Adrenal gland (tissue), 12 donors: ENCODE data around the gene TAGLN. TPM values are rescaled to one million over a fixed set of nuclear protein-coding genes. Genes with fewer than 3 reads are reported as not detected.

ENCODE experiments used
- DNase-seq, 7 donors: peaks; one replicate each; pipeline ENCODE4 v3.0.0-alpha.2; 2019 to 2020
- H3K27ac ChIP-seq, 5 donors: fragments of 200-600 bp; sonication (generic) in 4 of 5; 1 replicate in 3 of 5; 2 replicates in 2 of 5; pipeline versions ENCODE4 v1.5.1 to v1.8.0; 2016 to 2020; ENCODE audit warnings: mild to moderate bottlenecking in 1 of 5
- H3K27me3 ChIP-seq: fragments of 200-600 bp; 2 replicates; pipeline ENCODE4 v1.8.0; 2021
- H3K36me3 ChIP-seq, 2 donors: fragments of 200-600 bp; replicated peaks in 1 of 2; 1 replicate in 1 of 2; 2 replicates in 1 of 2; pipeline versions ENCODE4 v1.5.1 to v1.8.0; 2018 to 2022
- H3K4me1 ChIP-seq, 2 donors: fragments of 200-600 bp; replicated peaks in 1 of 2; 1 replicate in 1 of 2; 2 replicates in 1 of 2; pipeline versions ENCODE4 v1.5.1 to v1.8.0; 2018 to 2021
- H3K4me3 ChIP-seq, 4 donors: fragments of 200-600 bp; sonication (generic) in 3 of 4; one replicate each; pipeline ENCODE4 v1.5.1; 2016 to 2018
- H3K9me3 ChIP-seq, 3 donors: fragments of 200-600 bp; sonication (generic) in 1 of 3; replicated peaks in 1 of 3; 1 replicate in 2 of 3; 2 replicates in 1 of 3; pipeline versions ENCODE4 v1.5.1 to v1.8.0; 2016 to 2021
- CTCF ChIP-seq, 6 experiments: fragments of 450-650 bp in 4 of 6; fragments of 200-600 bp in 2 of 6; sonication (generic) in 1 of 6; IDR thresholded peaks; 1 replicate in 5 of 6; 2 replicates in 1 of 6; pipeline versions ENCODE4 v1.5.1 to v1.8.0; 2016 to 2021; ENCODE audit warnings: antibody characterized with exemption in 6 of 6, mild to moderate bottlenecking in 2 of 6, moderate library complexity in 1 of 6
- POLR2A ChIP-seq, 2 donors: fragments of 450-650 bp; IDR thresholded peaks; one replicate each; pipeline ENCODE4 v1.6.1; 2017; ENCODE audit warnings: antibody characterized with exemption in 2 of 2, mild to moderate bottlenecking in 2 of 2, moderate library complexity in 1 of 2
- WGBS, 4 donors: extraction: QIAGEN DNeasy Blood & Tissue Kit in 2 of 4; methylation state at CpG; one replicate each; pipeline versions ENCODE4 v1.1.5 to v1.1.7; 2013 to 2017; 5-methylcytosine and 5-hydroxymethylcytosine counted together
- intact Hi-C, 2 donors: fragments of 100-400 bp; cut with DNase I; formaldehyde crosslinking; loops; one replicate each; pipeline versions ENCODE4 v1.14.1 to v1.15.0; 2022 to 2023
- polyA plus RNA-seq, 3 donors: library from polyadenylated mRNA; stranded (reverse); fragments of 200-250 nt in 2 of 3; fragments of 350-450 nt in 1 of 3; fragmentation: Illumina TruSeq in 1 of 3; extraction: RNeasy Lipid Tissue Mini Kit (QIAGEN cat#74804) in 1 of 3; gene quantifications; one replicate each; pipeline ENCODE4 v1.2.3, GENCODE V29; 2013 to 2014
- total RNA-seq, 9 donors: library from RNA; depleted of rRNA in 4 of 9; stranded (reverse); fragments of >200 nt in 4 of 9; fragments of 120-200 nt in 1 of 9; fragmentation: NEBNext Ultra II Directional in 1 of 9; extraction: Animal tissue kit (Norgen Biotek cat#: 25700) in 1 of 9; gene quantifications; one replicate each; pipeline versions ENCODE4 v1.1.0 to v1.2.4, GENCODE V29; 2013 to 2023
- donor health status: healthy with polysubstance abuse.
- donor health status: Bipolar disorder and iron deficiency.
- donor health status: DM: yes; HTN: yes; CAD: no.
- donor health status: DM: no; HTN: no; CAD: no.
- donor health status: DM: no; HTN: no; CAD: no.
- donor health status: DM: yes; HTN: yes; CAD: no.

TAGLN gene
- total and polyA plus RNA-seq, 12 donors, result 37.1 to 1,290 (median 739) TPM

DNA sequence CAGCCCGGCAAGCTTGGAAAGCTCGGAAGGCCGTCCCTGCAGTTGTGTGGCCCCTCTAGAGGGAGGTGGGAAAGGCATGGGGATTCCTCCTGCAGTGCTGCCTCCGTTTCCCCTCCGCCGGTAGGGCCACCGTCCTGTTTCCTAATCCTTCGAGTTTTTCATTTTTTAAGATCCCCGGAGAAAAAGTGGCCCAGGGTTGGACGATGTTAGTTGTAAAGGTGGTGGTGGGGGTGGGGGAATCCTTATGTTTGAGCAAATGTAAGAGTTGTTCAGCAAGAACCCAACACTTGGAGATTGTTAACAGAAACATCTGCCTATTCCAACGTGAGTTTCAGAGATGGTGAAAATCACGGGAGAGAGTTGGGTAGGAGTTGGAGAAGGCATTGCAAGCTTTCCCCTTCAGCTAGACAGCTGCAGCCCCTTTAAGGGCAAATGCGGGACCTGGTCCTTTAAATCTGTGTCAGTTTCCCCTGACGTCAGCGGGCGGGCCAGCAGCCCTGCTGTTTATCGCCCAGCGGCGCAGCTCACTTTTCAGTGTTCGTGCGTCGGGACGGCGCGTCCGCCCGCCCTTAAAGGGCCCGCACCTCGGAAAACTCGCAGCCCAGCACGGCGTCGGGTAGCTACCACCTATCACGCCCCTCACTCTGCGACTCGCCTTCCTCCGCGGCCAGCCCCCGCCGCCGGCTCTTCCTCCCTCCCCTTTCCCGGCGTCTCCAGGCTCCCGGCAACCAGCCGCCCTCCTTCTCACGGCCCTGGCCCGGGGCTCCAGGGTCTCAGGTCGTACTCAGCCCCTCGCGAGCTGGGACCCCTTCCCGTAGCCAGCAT lies 20.7 kb upstream of the TAGLN start, which contains the start of gene SIDT2:
Gene SIDT2, plus strand, starts transcription at position 534 of the 825 bp plus-strand sequence. CDS start 521 bp downstream, outside the sequence.
- WGBS, 4 donors, result 1% methylated on average over 37 to 51 of the region's 51 CpGs
- peak within 1 kb of the TSS; percentile 50 to 97 (median 76) for H3K4me3 ChIP-seq
- peak within 1 kb of the TSS; percentile 55 to 93 (median 91) for H3K27ac ChIP-seq
- no peaks in the 10 kb centered on the region for H3K27me3 ChIP-seq
- H3K9me3 ChIP-seq, result no peaks in the 10 kb centered on the region
- DNase-seq, result peak; percentile 91 to 98 (median 95)
- H3K4me1 ChIP-seq, result peaks cover 25 to 32% of the 10 kb centered on the region in 2 donors
- intact Hi-C loops, result no loop called here
- peak in 1 of 6 experiments; percentile 9 for TF ChIP-seq CTCF (IDR thresholded peaks at IDR 0.05)
- TF ChIP-seq POLR2A (IDR thresholded peaks at IDR 0.05), result peak; percentile 84 to 97
- H3K36me3 ChIP-seq, result peaks cover 0 to 14% of the 10 kb centered on the region in 2 donors

GRCh38 chr11:117179048-117179999 lies 19.8 kb upstream of the TAGLN start:
- H3K27me3 ChIP-seq, result no peaks in the 10 kb centered on the region
- H3K4me1 ChIP-seq, result peaks cover 25 to 29% of the 10 kb centered on the region in 2 donors
- H3K36me3 ChIP-seq, result peaks cover 0 to 23% of the 10 kb centered on the region in 2 donors
- no peak for TF ChIP-seq POLR2A (IDR thresholded peaks at IDR 0.05)
- peak in 1 of 6 experiments; percentile 13 for TF ChIP-seq CTCF (IDR thresholded peaks at IDR 0.05)
- intact Hi-C loops, result no loop called here
- H3K9me3 ChIP-seq, result no peaks in the 10 kb centered on the region
- peak in 6 of 7 donors; percentile 56 to 74 (median 60) for DNase-seq
- peak overlapping the region; percentile 55 to 93 (median 91) for H3K27ac ChIP-seq
- 1 to 8% (median 4%) methylated on average over 2 to 39 of the region's 39 CpGs for WGBS, 4 donors
- peak overlapping the region; percentile 50 to 97 (median 76) for H3K4me3 ChIP-seq

- WGBS, 4 donors, result 34 to 51% (median 41%) methylated on average over 4 of the region's 4 CpGs
- peak in 3 of 7 donors; percentile 8 to 50 (median 15) for DNase-seq
Measured at GRCh38 chr11:117180020-117180419, 19.1 kb upstream of the TAGLN start.

More at GRCh38 chr11:117180020-117180419, 19.1 kb upstream of the TAGLN start:
- Histone ChIP-seq H3K27me3 (no peaks in the 10 kb centered on the region), H3K4me3 (peak overlapping the region in 1 of 4 donors; percentile 82), H3K27ac (peak overlapping the region in 2 of 5 donors; percentile 93), H3K9me3 (no peaks in the 10 kb centered on the region), H3K4me1 (peaks cover 25 to 29% of the 10 kb centered on the region in 2 donors), H3K36me3 (peaks cover 0 to 25% of the 10 kb centered on the region in 2 donors)
- no peak for TF ChIP-seq POLR2A (IDR thresholded peaks at IDR 0.05)
- TF ChIP-seq CTCF (IDR thresholded peaks at IDR 0.05), result no peak
- intact Hi-C loops, result no loop called here
